Right atrium auricular region (tissue), 2 donors: ENCODE measurements around the gene SORBS2. TPM values are rescaled to one million over a fixed set of nuclear protein-coding genes. Genes with fewer than 3 reads are reported as not detected.

ENCODE experiments used
- DNase-seq: peaks from one replicate; pipeline ENCODE4 v3.0.0-alpha.2; 2019; ENCODE audit warnings: low spot score
- H3K27ac ChIP-seq, 2 donors: fragments of 200-600 bp; sonication (generic); 1 replicate in 1 of 2; 2 replicates in 1 of 2; pipeline ENCODE4 v1.5.1; 2016 to 2019
- H3K27me3 ChIP-seq, 2 donors: fragments of 200-600 bp; sonication (generic); one replicate each; pipeline versions ENCODE4 v1.5.1 to v1.6.0; 2017 to 2019
- H3K36me3 ChIP-seq: fragments of 200-600 bp; sonication (generic); one replicate; pipeline ENCODE4 v1.5.1; 2016
- H3K4me1 ChIP-seq, 2 donors: fragments of 200-600 bp; sonication (generic); one replicate each; pipeline versions ENCODE4 v1.5.1 to v1.6.0; 2017 to 2019
- H3K4me3 ChIP-seq, 2 donors: fragments of 200-600 bp; sonication (generic); 1 replicate in 1 of 2; 2 replicates in 1 of 2; pipeline ENCODE4 v1.5.1; 2017 to 2019; ENCODE audit warnings: mild to moderate bottlenecking in 1 of 2, moderate library complexity in 1 of 2
- H3K9me3 ChIP-seq, 2 donors: fragments of 200-600 bp; sonication (generic); one replicate each; pipeline ENCODE4 v1.5.1; 2019
- CTCF ChIP-seq, 2 donors: fragments of 200-600 bp; sonication (generic); IDR thresholded peaks; one replicate each; pipeline ENCODE4 v1.5.1; 2019; ENCODE audit warnings: antibody characterized with exemption in 2 of 2
- total RNA-seq, 2 donors: library from RNA; depleted of rRNA; stranded (reverse); fragments of >200 nt; gene quantifications; one replicate each; pipeline ENCODE4 v1.1.0, GENCODE V29; 2016

SORBS2 gene
- total RNA-seq, 2 donors from 2014 or later, result 530 to 741 TPM

GRCh38 chr4:185838104-185838452 is 26.1 kb upstream of the SORBS2 start:
- H3K27ac ChIP-seq, result peak overlapping the region; percentile 78 to 91
- TF ChIP-seq CTCF (IDR thresholded peaks at IDR 0.05), result no peak
- H3K27me3 ChIP-seq, result no peaks in the 10 kb centered on the region
- no peak for DNase-seq
- H3K4me3 ChIP-seq, result no peak overlapping the region
- no peaks in the 10 kb centered on the region for H3K36me3 ChIP-seq
- H3K9me3 ChIP-seq, result no peaks in the 10 kb centered on the region
- H3K4me1 ChIP-seq, result peaks cover 0 to 43% of the 10 kb centered on the region in 2 donors

DNA sequence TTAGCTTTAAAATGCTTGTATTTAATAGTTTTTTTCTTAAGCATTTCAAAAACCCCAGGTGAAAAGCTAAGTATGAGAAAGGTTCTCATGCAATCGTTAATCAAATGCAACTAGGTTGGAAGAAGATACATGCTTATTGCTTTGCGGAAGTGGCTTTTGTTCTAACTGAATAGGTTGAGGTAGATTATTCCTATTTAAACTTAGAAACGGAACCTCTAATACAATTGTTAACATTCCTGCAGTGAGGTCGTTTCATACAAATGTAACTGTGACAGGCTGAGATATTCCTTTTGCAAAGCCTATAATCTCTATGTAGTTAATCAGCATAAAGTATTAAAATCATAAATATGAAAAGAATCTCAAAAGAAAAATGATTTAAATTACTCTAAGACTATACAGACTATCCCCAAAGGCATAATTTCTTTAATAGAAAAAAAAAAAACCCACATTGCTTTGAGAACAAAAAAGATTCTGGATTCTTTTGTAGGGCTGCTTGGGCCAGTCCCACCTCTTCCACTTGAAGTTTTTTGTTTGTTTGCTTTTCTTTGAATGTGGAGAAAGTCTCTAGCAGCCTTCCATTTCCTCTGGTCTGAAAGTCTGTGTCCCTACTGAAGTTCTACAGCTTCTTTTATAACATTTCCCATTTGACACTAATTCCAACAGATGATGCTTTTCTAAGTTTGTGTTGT is 25.6 kb upstream of the SORBS2 start:
- Histone ChIP-seq H3K36me3 (no peaks in the 10 kb centered on the region), H3K27ac (peak overlapping the region; percentile 78 to 91), H3K27me3 (no peaks in the 10 kb centered on the region), H3K4me1 (peaks cover 0 to 47% of the 10 kb centered on the region in 2 donors), H3K9me3 (no peaks in the 10 kb centered on the region), H3K4me3 (no peak overlapping the region)
- no peak for DNase-seq
- no peak for TF ChIP-seq CTCF (IDR thresholded peaks at IDR 0.05)

DNA sequence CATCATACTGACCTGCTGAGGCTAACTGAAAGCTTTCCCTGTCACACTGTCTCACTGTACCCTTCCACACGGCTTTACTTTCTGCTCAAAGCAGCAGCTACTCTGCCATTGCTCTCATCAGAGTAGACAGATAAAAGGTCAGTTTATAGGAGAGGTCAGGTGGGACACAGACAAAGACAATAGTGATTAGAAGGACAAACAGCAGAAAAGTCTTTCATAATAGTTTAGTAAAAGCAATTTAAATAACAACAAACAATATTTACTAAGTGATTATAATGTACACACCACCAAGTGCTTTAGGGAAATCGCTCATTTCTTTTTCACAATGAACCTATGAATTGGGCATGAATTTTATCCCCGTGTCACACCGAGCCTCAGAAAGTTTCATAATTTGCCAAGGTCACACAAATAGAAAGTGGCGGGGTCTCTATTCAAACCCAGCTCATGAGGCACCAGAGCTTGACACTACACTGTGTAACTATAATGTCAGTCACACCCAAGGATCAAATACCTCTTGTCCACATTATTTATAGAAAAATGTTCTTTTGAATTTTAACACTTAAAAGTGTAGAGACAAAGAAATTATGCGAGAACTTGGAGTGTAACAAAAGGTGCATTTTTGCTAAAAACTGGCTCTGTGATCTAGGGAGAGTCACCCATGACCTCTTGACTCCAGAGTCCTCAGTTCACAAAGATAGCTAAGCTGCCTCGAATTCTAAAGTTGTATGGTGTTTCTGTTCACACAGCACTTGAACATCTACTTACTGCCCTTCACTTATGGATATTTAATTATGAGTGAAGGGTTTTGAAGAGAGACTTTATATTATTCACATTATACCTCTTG is 24.5 kb upstream of the SORBS2 start:
- H3K27me3 ChIP-seq, result no peaks in the 10 kb centered on the region
- no peak overlapping the region for H3K4me3 ChIP-seq
- peaks cover 0 to 47% of the 10 kb centered on the region in 2 donors for H3K4me1 ChIP-seq
- no peak for DNase-seq
- no peak for TF ChIP-seq CTCF (IDR thresholded peaks at IDR 0.05)
- peak overlapping the region; percentile 78 to 91 for H3K27ac ChIP-seq
- no peaks in the 10 kb centered on the region for H3K9me3 ChIP-seq
- no peaks in the 10 kb centered on the region for H3K36me3 ChIP-seq

DNA sequence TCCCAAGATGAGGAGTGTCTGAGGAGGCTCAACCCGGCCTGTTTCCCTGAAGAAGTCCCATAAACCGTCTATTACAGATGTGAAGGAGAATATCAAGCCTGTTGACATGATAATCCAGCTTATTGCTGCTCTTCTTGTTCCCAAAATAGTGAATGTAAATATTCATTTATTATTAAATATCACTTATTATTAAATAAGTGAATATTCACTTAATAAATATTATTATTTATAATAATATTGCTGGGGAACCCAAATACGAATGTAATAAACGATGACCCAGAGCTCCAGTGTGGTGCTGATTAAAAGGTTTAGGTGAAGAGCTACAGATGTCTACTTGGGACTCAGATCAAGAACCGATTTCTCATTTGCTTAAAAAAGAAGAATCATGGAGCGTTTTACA is 23.8 kb upstream of the SORBS2 start:
- no peak for TF ChIP-seq CTCF (IDR thresholded peaks at IDR 0.05)
- Histone ChIP-seq H3K27me3 (no peaks in the 10 kb centered on the region), H3K27ac (peak overlapping the region; percentile 78 to 91), H3K36me3 (no peaks in the 10 kb centered on the region), H3K4me1 (peaks cover 0 to 50% of the 10 kb centered on the region in 2 donors), H3K9me3 (no peaks in the 10 kb centered on the region), H3K4me3 (no peak overlapping the region)
- no peak for DNase-seq

DNA sequence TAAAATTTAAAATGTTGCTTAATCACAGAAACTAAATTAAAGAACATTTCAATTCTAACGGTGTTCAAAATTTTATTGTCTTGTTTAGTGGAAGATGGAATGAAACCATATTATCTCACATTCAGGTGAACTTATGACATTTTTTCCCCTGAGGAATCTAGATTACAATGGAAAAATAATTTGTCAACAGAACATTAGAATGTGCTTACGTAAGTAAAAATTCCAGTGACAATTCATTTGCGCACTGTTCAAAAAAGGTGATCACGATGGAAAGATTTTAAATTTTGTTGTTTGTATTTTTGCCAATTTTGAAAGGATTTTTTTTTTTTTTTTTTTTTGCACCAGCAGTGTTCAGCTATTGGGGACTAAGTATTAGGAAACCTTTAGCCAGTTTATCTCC is 23.3 kb upstream of the SORBS2 start:
- H3K36me3 ChIP-seq, result no peaks in the 10 kb centered on the region
- H3K27me3 ChIP-seq, result no peaks in the 10 kb centered on the region
- H3K4me1 ChIP-seq, result peaks cover 0 to 51% of the 10 kb centered on the region in 2 donors
- H3K4me3 ChIP-seq, result no peak overlapping the region
- peak overlapping the region; percentile 78 to 91 for H3K27ac ChIP-seq
- no peaks in the 10 kb centered on the region for H3K9me3 ChIP-seq
- TF ChIP-seq CTCF (IDR thresholded peaks at IDR 0.05), result no peak
- DNase-seq, result no peak
